HG03039 (cell line): ENCODE results near the gene MPPED1.

Experiments used
- ATAC-seq: cut with Tn5 transposase; IDR thresholded peaks from one replicate; pipeline ENCODE4 v1.9.1; 2021; ENCODE audit warnings: mild to moderate bottlenecking, moderate library complexity; ENCODE audit not compliant: unreplicated experiment

Gene MPPED1

DNA sequence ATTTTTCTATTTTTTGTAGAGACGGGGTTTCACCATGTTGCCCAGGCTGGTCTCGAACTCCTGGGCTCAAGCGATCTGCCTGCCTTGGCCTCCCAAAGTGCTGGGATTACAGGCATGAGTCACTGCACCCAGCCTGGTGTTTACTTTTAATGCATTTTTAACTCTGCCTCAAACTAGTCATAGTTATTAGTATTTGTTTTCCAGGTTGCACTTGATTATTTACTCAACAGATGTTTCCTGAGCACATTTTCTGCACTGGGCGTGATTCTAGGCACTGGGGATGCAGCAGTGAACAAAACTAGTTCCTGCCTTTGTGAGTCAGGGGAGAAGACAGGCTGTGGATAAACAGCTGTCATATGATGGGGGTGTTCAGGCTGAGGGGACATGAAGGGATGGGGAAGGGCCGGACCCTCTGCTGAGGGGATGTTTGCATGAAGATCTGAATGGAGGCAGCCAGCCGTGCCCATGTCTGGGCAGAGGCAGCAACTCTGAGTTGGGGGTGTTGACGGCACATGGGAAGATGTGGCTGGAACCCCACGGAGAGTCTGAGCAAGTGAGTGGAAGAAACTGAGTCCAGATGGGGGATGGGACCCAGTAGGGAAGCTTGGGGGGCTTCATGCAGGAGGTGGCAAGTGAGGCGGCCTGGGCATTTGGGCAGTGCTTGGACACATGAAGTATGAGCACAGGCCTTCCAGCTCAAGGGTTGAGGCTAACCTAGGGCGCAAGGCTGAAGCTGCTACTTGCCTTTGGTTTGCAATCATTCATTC, 34.4 kb downstream of the MPPED1 start:
- no peak for ATAC-seq

DNA sequence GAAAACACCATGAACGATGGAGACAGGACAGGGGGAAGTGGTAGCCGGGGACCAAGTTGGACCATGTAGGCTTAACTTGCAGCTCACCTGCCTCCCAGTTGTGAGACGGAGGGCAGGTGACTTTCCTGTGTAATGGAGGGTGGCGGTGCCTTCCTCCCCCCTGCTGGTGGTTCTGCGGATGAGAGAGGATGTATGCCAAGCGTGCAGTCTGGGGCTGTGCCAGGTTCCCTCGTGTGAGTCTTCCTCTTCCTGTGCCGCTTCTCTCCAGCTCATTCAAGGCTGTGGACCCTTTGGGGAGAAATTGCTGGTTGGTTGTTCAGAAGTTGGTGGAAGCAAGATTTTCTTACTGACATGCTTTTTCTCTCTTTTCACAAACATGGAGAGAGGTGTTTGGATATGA, 35.1 kb downstream of the MPPED1 start:
- ATAC-seq: no peak

DNA sequence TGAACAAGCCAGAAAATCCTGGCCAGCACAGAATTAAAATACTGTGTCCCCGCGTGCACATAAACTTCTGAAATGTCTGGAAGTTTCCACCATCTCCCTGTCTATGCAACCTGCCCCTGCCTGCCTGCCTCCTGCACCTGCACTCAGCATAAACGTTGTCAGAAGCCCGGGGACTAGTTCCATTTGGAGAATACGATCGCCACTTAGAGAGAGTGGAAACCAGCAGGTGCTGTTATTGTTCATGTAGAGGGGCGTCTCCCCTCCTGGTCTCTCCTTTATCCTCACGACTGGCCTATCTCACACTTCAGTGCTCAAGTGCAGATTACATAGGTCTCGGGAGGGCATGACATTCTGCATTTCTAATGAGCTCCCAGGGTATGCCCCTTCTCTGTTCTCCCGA, 35.6 kb downstream of the MPPED1 start:
- ATAC-seq: no peak

DNA sequence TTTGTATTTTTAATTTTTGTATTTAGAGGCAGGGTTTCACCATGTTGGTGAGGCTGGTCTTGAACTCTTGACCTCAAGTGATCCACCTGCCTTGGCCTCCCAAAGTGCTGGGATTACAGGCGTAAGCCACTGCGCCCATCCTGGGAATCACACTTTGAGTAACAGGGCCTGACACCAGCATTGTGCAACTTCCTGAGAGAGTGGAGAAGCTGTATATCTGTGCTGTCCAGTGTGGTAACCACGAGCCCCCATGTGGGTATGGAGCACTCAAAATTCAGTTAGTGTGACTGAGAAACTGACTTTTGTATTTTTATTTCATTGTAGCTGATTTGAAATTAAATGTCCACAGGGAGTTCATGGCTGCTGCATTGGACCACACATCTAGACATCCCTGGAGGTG, 36.2 kb downstream of the MPPED1 start:
- no peak for ATAC-seq

DNA sequence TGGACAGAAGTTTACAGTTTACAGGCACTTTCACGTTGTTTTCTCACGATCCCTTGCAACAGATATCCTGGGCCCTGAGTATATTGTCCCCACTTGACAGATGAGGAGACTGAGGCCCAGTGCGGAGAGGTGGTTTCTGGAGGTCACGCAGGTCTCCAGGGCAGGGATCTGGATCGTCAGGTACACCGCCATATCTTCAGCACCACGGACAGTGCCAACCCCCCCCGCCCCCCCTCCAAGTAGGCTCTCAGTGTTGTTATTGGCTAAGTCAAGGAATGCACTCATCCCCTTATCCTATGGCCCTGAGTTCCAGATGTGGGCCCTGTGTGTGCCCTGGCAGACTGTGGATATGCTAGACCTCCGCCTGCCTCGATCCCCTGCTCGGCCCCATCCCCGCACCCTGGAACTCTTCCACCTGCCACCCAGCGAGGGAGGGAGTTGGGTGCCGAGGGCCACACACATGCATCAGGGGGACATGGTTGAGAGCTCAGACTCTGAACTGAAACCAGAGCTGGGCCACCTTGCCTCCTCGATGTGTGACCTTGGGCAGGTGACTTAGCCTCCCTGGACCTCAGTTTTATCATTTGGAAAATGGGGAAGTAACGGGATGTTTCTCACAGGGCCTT, 37.5 kb downstream of the MPPED1 start:
- ATAC-seq: no peak

DNA sequence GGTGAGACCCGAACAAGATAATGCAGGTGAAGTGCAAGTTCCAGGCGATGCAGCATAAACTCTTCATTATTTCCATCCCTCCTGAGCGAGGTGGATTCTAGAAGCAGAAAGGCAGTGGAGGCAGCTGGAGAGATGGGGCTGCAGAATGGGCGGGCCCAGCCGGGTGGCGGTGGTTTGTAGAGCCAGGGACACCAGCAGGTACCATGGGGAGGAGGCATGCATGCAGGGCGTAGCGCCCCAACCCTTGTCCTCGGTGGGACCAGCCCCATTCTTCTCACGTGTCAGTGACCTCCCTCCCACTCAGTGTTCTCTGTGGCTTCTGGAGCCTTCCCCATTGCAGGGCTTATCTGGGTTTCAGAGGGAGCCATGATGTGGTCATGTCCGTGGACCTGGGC, 38.0 kb downstream of the MPPED1 start:
- no peak for ATAC-seq

DNA sequence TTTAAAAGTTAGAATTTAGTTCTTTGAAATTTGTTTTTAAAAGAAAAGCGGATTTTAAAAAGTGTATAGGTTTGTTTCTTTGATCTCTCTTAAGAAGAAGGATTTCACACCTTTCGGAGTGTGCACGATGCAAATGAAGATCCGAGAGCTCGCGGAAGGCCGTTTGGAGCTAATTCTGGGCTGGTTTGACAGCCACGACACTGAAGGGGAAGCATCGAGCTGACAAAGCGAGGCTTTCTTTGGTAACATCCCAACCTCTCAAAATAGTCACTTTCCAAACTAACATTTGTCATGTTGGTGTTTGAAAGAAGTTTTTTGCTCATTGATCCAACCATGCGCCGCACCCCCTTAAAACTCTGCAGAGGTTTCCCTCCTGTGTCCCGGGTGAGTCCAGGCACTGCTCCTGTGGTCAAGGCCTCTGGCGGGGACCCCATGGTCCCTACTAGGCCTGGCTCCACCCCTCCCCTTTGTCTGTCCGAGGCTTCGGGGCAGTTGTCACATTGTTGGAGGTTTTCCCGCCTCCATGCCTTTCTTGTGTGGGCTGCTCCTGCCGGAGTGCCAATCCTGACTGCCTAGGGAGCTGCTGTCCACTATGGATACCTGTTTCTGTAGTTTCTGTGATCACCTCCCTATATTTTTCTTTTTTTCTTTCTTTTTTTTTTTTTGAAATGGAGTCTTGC, 39.7 kb downstream of the MPPED1 start:
- ATAC-seq: no peak

DNA sequence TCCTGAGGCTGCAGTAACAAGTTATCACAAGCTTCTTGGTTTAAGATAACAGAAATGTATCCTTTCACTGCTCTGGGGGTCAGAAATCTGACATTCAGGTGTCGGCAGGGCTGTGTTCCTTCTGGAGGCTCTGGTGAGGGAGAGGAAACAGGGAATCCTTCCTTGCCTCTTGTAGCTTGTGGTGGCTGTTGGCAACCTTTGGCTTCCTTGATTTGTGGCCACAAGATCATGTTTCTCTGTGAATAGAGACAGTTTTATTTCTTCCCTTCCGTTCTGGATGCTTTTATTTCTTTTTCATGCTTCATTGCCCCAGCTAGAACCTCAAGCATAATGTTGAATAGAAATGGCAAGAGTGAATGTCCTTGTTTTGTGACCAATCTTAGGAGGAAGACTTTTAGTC, 44.0 kb downstream of the MPPED1 start:
- no peak for ATAC-seq

DNA sequence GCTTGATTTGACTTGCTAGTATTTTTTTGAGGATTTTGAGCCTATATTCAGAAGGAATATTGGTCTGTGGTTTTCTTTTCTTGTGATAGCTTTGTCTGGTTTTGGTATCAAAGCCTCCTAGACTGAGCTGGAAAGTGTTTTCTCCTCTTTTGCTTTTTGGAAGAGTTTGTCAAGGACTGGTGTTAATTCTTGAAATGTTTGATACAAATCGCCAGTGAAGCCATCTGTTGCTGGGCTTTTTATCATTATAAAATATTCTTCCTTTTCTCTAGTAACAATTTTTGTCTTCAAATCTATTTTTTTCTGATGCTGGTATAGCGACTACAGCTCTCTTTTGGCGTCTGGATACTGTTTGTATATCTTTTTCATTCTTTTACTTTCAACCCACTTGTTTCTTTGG, 45.2 kb downstream of the MPPED1 start:
- no peak for ATAC-seq

DNA sequence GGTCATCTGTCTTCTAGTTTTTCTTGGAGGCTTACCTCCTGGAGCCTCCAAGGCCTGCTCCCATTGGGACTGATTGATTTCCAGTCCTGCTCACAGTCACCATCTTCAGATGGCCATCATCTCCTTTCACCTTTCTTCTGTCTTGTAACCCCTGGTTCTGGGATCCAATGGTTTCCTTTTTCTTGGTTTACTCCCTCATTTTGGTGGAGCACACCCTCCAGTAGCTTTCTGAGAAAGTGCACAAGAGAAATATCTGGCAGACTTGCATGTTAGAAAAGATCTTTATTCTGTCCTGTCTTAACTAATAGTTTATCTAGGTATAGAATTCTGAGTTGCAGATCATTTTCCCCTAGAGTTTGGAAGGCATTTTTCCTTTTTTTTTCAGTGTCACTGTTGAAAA, 50.9 kb downstream of the MPPED1 start:
- no peak for ATAC-seq

DNA sequence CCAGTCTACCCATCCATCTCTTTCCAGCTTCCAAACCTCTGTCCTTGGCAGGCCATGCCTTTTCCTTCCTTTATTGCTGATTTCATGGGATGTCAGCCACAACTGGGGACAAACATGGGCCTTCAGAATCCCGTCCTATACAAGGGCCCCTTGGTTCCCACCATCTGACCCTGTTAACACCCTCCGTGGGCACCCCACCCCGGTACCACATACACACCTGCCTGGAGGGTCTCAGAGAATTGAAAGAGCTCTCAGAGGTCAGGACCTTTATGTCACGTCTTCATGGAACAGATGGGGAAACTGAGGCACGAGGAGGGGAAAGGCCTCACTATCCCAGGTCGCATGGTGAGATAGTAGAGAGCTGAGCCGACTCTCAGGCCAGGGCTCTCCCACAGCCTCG, 53.0 kb downstream of the MPPED1 start:
- ATAC-seq: no peak

DNA sequence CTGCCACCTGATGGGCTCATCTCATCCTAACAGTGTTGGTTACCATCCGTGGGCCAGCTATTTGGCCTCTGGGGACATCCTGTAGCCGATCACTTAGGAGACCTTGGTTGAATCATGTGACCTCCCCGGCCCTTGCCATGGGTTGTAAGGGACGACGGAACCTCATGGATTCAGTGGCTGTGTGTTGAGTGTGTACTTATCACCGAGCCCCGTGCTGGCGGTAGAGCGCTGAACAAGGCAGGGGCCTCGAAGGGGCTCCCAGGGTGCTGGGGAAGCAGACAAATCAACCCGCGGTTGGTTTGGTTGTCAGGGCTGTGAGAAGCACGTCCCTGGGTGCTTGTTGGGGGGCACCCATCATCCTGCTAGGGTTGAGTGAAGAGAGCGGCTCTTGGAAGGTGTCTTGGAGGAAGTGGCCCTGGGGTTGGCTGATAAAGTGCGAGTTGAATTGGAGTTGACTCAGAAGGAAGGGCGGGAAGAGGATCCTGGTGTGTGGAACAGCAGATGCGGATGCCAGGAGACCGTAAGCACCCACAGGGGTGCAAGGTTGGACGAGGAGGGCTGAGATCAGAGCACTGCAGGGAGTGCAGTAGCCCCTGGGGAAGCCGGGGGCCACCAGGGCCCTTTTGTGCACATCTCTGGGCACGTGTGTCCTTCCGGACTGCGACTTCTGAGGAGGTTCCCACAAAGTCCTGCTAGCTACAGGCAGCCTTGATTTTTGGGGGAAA, 53.6 kb downstream of the MPPED1 start:
- ATAC-seq: no peak

DNA sequence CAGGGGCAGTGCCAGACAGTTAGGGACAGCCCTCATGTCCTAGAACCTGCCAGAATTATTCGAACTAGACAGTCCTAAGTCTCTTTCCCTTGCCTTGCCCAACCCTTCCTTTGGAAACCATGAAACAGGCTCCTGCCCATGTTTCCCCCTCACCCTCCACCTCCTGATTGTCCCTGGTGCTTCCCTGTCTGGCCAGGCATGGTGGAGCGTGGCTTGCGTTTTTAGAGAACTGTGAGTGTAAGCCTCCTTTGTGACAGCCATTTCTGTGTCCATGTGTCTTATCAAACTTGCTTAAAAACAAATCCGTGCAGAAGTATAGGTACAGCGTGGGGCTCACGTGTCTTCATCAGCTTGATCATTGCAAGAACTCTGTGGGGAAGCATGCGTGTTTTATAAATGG, 54.9 kb downstream of the MPPED1 start:
- no peak for ATAC-seq

DNA sequence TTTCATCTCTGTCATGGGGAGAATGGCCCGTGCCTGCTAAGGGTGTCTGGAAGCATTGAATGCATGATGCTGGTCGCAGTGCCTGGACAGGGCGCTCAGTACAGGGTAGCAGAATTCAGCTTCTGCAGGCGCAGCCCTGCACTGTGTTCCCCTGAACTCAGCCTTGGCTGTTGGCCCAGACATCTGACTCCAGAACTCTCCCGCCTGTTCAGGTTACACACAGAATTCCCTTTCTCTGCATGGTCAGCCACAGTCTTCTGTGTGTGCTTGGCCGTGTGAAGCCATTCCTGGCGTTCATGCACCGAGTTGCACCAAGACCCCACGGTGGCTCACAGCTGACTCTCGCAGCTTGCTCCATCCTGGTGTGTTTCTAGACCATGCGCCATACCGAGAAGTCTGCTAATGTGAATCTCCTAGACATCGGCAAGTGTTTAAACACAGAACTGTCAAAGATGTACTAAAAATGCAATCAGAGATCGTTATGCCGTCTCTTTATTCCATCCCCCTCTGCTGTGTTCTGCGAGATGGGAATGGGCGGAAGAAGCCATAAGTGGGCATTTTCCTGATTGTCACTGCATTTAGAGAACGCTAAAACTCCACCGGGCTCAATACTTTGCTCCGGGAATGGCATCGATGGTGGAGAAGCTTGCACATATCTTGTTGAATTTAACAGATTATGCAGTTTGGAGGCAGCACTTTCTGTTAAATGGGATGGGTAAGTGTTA, 55.6 kb downstream of the MPPED1 start:
- ATAC-seq: no peak

DNA sequence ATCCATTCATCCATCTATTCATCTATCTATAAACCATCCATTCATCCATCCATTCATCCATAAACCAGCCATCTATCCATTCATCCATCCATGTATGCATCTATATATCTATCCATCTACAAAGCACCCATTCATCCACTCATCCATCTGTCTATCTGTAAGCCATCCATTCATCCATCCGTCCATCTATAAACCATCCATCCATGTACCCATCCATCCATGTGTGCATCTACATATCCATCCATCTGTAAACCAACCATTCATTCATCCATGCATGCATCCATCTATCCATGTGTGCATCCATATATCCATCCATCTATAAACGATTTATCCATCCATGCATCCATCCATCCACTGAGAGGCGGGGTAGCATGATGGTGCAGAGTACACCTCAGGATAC, 58.4 kb downstream of the MPPED1 start:
- ATAC-seq: no peak

DNA sequence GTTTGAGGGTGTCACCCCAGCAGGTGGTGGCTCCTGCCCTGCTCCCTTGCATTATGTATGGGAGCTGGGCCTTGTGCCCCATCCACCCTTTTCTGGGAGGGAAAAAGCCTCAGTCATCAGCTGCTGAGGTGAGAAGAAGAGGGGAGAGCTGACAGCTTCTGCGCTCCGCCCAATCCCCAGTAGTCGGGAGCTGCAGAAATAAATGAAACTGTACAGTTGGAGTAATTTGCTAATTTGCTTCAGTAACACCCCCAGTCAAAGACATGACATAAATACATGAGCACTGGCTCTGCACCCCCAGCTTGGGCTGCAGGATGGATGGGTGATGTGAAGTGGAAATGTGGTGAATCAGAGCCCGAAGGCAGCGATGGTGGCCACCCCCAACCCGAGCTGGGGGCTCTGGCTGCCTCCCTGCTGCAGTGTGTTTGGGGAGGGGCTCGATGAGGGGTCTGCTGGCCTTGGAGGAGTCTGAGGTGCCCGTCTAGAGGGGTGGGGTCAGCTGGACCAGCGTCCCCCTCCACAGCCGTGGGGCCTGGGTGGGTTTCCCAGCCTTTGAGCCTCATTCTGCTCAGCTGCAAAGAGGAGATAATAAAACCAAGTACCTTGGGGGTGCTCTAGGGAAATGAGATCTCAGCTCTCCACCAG, 59.2 kb downstream of the MPPED1 start:
- no peak for ATAC-seq

DNA sequence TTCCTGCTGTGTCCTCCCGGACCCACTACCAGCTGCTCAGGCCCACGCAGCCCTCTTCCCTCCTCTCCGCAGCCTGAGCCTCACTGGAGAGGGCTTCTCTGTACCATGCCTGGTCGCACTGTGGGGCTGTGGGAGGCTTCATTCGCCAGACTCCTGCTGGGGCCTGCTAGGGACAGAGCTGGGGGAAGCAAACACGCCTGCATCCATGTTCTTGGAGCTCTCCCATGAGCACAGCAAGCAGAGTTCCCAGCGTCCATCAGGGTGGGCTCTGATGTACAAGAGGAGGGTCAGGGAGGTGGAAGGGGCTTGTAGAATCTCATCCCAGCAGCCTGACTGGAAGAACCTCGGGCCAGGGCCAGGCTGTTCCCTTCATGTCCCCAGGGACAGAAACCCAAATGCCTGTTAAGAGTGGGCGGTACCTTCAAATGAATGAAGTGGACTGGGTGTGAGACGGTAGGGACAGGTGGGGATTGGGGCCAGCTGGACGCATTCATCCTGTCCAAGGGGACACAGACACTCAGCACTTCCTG, 59.9 kb downstream of the MPPED1 start:
- no peak for ATAC-seq

DNA sequence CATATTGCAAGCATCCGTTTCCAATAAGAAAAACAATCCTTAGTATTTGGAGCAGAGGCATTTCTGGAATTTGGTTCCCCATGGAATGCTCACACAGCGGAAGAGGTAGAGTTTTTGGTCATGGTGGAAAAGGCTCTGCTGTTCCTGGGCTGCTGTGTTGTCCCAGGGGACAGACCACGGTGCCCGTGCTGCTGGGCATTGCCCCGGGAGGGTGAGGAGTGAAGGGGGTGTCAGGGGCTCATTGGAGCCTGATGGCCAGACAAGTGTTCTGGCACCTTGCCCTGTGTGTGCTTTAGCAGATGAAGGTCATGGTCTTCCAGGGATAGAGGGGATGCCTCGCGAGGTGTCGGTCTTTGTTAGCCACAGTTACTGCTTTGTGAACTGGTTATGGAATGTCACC, 61.2 kb downstream of the MPPED1 start:
- ATAC-seq: no peak

DNA sequence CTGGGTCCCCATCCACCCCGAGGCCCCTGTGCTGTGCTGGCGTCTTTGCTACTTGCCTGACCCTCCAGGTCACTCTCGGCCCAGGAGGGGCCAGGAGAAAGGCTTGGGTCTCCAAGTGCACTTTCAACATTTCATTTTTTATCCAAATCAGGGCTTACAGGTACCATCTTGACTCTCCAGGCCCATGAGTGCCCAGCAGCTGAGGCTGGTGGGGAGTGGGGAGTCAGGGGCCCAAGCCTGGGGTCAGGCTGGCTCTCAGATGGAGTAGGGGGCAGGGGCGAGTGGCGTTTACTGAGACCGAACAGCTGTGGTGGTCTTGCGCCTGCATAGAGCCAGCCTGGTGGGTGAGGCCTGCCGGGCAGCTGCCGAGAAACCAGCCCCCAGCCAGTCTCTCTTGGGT, 61.6 kb downstream of the MPPED1 start:
- no peak for ATAC-seq
